Lung (tissue), 12 donors: ENCODE data around the gene NXF1. TPM values are rescaled to one million over a fixed set of nuclear protein-coding genes. Genes with fewer than 3 reads are reported as not detected.
"Not testable (repeated sequence)": the region's sequence is repeated elsewhere in the genome, so short reads cannot be mapped to it uniquely, and the experiment has no call there.

Experiments
- ATAC-seq: fragments of 200-7000 bp; cut with Tn5 transposase; one replicate; pipeline ENCODE4 v1.9.1; 2020; ENCODE audit warnings: moderate number of reproducible peaks; ENCODE audit not compliant: insufficient read depth, low FRiP score
- DNase-seq, 3 donors: peaks; one replicate each; pipeline ENCODE4 v3.0.0-alpha.2; 2013 to 2017
- H3K27ac ChIP-seq, 2 donors: one replicate each; pipeline ENCODE4 v1.5.1; 2013; ENCODE audit warnings: mild to moderate bottlenecking in 2 of 2, moderate library complexity in 2 of 2, control low read depth in 1 of 2, inconsistent platforms in 1 of 2, low read depth in 1 of 2, low read length in 1 of 2
- H3K27me3 ChIP-seq, 3 donors: one replicate each; pipeline ENCODE4 v1.5.1; 2013; ENCODE audit warnings: low read length in 2 of 3; ENCODE audit not compliant: control insufficient read depth in 3 of 3, insufficient read depth in 3 of 3
- H3K36me3 ChIP-seq, 4 donors: one replicate each; pipeline ENCODE4 v1.5.1; 2013; ENCODE audit warnings: low read length in 4 of 4, mild to moderate bottlenecking in 1 of 4, moderate library complexity in 1 of 4; ENCODE audit not compliant: control insufficient read depth in 4 of 4, insufficient read depth in 4 of 4
- H3K4me1 ChIP-seq, 5 donors: one replicate each; pipeline ENCODE4 v1.5.1; 2013; ENCODE audit warnings: low read length in 5 of 5, mild to moderate bottlenecking in 2 of 5, moderate library complexity in 1 of 5; ENCODE audit not compliant: control insufficient read depth in 5 of 5, insufficient read depth in 5 of 5
- H3K4me3 ChIP-seq: one replicate; pipeline ENCODE4 v1.5.1; 2013; ENCODE audit warnings: mild to moderate bottlenecking, control low read depth, moderate library complexity
- H3K9ac ChIP-seq, 2 donors: one replicate each; pipeline ENCODE4 v1.5.1; 2013; ENCODE audit warnings: low read length in 2 of 2, control low read depth in 1 of 2; ENCODE audit not compliant: insufficient read depth in 1 of 2
- H3K9me3 ChIP-seq, 4 donors: one replicate each; pipeline ENCODE4 v1.5.1; 2013; ENCODE audit warnings: low read length in 3 of 4, mild to moderate bottlenecking in 1 of 4, moderate library complexity in 1 of 4; ENCODE audit not compliant: control insufficient read depth in 4 of 4, insufficient read depth in 3 of 4
- CTCF ChIP-seq: IDR thresholded peaks from 2 replicates; pipeline ENCODE4 v1.5.1; 2012; ENCODE audit warnings: mild to moderate bottlenecking; ENCODE audit errors: control extremely low read depth, extremely low read depth
- WGBS, 2 donors: extraction: QIAGEN DNeasy Blood & Tissue Kit; methylation state at CpG; one replicate each; pipeline ENCODE4 v1.1.7; 2013; 5-methylcytosine and 5-hydroxymethylcytosine counted together
- polyA plus RNA-seq, 2 donors: library from polyadenylated mRNA; stranded (reverse); fragments of 200-250 nt; gene quantifications; one replicate each; pipeline ENCODE4 v1.2.1, GENCODE V29; 2013
- total RNA-seq, 2 donors: library from RNA; depleted of rRNA in 1 of 2; stranded (reverse); fragments of >200 nt in 1 of 2; gene quantifications; one replicate each; pipeline ENCODE4 v1.2.1, GENCODE V29; 2014 to 2021
- donor health status: control.
- donor health status: control.
- donor health status: Bipolar disorder and iron deficiency.
- donor health status: healthy.
- donor health status: DM: yes; HTN: yes; CAD: no.

The NXF1 gene
- total and polyA plus RNA-seq, 4 donors, result 62.6 to 89.4 (median 75.5) TPM

GRCh38 chr11:62771144-62772021, 33.9 kb downstream of the NXF1 start, which contains the start of gene TAF6L:
Gene TAF6L (plus strand): TSS chr11:62771396. CDS start chr11:62775784, 4,388 bp downstream.
- no peak for TF ChIP-seq CTCF
- DNase-seq (peak; percentile 98 to 99 (median 98)), ATAC-seq (peak; percentile 96)
- peaks cover 0 to 2% (median 0%) of the 10 kb centered on the region in 4 donors for H3K9me3 ChIP-seq
- WGBS, 2 donors, result 2 to 4% methylated on average over 50 to 60 of the region's 60 CpGs
- H3K27ac ChIP-seq, result peak within 1 kb of the TSS; percentile 93 to 98
- peak within 1 kb of the TSS; percentile 35 to 73 for H3K9ac ChIP-seq
- peaks cover under 1 to 21% (median 18%) of the 10 kb centered on the region in 4 donors for H3K36me3 ChIP-seq
- H3K4me3 ChIP-seq, result peak within 1 kb of the TSS; percentile 72
- peaks cover 0 to 14% (median 3%) of the 10 kb centered on the region in 5 donors for H3K4me1 ChIP-seq
- no peaks in the 10 kb centered on the region for H3K27me3 ChIP-seq

GRCh38 chr11:62770778-62771143, 34.5 kb downstream of the NXF1 start:
- Histone ChIP-seq H3K36me3 (peaks cover 6 to 20% (median 17%) of the 10 kb centered on the region in 4 donors), H3K27me3 (no peaks in the 10 kb centered on the region), H3K4me1 (peaks cover 0 to 14% (median 3%) of the 10 kb centered on the region in 5 donors), H3K9me3 (no peaks in the 10 kb centered on the region), H3K4me3 (peak overlapping the region; percentile 52), H3K27ac (peak overlapping the region; percentile 90 to 98), H3K9ac (peak overlapping the region; percentile 35 to 73)
- TF ChIP-seq CTCF, result no peak
- DNase-seq (peak in 1 of 3 donors; percentile 40), ATAC-seq (no peak)
- 2% methylated on average over 18 of the region's 18 CpGs for WGBS, 2 donors

GRCh38 chr11:62760867-62761227, 44.4 kb downstream of the NXF1 start:
- H3K27me3 ChIP-seq, ATAC-seq, H3K4me3 ChIP-seq, DNase-seq, H3K9me3 ChIP-seq, H3K9ac ChIP-seq: not testable (repeated sequence)
- Histone ChIP-seq H3K36me3 (peaks cover 0 to 11% (median 8%) of the 10 kb centered on the region in 4 donors), H3K4me1 (peaks cover 0 to 11% (median 5%) of the 10 kb centered on the region in 5 donors), H3K27ac (peak overlapping the region in 1 of 2 donors; percentile 49)
- WGBS, 2 donors, result 33 to 39% methylated on average over 9 of the region's 9 CpGs
